ENCODE data around the gene PKDREJ.

DNA sequence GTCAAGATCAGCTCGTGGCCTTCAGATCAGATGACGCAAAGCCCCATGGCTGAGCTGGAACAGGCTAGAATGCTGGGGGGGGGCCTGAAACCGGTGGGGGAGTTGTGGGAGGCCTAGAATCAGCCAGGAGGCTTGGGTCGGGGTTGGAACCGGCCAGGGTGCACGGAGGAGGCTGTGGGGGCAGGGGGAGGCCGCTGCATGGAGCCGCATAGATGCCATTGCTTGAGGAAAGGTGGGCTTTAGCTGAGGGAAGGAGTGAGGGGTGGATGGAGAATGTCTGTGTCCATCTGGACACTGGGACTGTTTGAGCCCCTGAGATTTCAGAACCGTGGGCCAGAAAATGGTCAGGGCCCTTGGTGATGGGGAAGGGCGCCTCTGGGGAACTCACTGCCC, 38.2 kb downstream of the PKDREJ start:
- TF ChIP-seq, protein P1, sequence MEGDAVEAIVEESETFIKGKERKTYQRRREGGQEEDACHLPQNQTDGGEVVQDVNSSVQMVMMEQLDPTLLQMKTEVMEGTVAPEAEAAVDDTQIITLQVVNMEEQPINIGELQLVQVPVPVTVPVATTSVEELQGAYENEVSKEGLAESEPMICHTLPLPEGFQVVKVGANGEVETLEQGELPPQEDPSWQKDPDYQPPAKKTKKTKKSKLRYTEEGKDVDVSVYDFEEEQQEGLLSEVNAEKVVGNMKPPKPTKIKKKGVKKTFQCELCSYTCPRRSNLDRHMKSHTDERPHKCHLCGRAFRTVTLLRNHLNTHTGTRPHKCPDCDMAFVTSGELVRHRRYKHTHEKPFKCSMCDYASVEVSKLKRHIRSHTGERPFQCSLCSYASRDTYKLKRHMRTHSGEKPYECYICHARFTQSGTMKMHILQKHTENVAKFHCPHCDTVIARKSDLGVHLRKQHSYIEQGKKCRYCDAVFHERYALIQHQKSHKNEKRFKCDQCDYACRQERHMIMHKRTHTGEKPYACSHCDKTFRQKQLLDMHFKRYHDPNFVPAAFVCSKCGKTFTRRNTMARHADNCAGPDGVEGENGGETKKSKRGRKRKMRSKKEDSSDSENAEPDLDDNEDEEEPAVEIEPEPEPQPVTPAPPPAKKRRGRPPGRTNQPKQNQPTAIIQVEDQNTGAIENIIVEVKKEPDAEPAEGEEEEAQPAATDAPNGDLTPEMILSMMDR (IDR thresholded peaks at IDR 0.05; ENCODE audit: low read length) = no peak
- no peak for TF ChIP-seq EZH2 (IDR thresholded peaks at IDR 0.05; ENCODE audit: borderline replicate concordance, low read length)

Data from OCI-LY1 (cell line).